ENCODE measurements around the gene PPP2R2C. TPM values are rescaled to one million over a fixed set of nuclear protein-coding genes. Genes with fewer than 3 reads are reported as not detected.

The PPP2R2C gene
- total and polyA plus RNA-seq, 10 of the 15 experiments (the other 5 are each of a cell fraction or from before 2014, with no cell fraction given), result 0.13 to 0.15 TPM; not detected in 8

DNA sequence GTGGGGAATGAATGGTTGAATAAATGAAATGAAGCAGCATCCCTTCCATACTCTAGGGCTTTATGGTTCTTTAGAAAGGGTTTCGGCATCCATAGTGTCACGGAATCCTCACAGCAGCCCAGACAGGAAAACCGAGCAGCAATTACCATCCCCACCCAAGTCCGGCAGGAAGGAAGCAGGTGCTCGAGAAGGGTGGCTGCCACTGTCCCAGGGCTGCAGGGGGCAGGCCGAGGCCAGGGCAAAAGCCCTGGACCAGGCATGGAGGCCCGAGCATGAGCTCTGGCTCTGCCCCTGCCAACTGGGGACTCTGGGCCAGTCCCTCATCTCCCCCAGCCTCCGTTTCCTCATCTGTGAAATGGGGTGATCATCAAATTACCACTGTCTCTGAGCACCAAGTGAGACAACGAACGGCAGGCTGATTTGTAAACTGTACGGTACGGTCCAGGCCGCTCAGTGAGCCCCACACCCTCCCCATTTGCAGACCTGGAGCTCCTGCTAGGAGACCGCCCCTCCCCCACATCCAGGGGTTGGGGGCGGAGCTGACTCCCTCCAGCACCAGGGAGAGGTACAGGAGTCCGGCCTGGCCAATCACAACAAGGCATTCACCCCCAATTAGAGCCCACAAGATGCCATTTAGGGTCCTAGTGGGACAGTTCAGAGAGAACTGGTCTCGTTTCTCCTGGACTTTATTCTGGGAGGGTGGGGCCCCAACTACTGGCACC, 102.3 kb downstream of the PPP2R2C start:
- ChIA-PET CTCF (no interaction called here), POLR2A (no interaction called here), SMC1A (ENCODE audit: uncharacterized antibody, unreplicated experiment) (no interaction called here), RAD21 (ENCODE audit: unreplicated experiment) (no interaction called here)
- Histone ChIP-seq H3K9ac (ENCODE audit: control insufficient read depth, insufficient read depth, low read length) (no peak overlapping the region), H3K36me3 (ENCODE audit: control insufficient read depth in 2 of 2, insufficient read depth in 2 of 2, low read length in 1 of 2) (no peaks in the 10 kb centered on the region), H3K27ac (ENCODE audit: control insufficient read depth, insufficient read depth) (no peak overlapping the region), H3K4me1 (ENCODE audit: control insufficient read depth, insufficient read depth, low read length) (no peaks in the 10 kb centered on the region), H3K79me2 (ENCODE audit: control insufficient read depth, insufficient read depth, low read length) (no peaks in the 10 kb centered on the region), H3K4me2 (ENCODE audit: control insufficient read depth, insufficient read depth) (no peak overlapping the region), H3K9me3 (replicated peaks; ENCODE audit: control insufficient read depth, insufficient read depth, low read length) (no peaks in the 10 kb centered on the region), H4K20me1 (ENCODE audit: control insufficient read depth, insufficient read depth) (no peaks in the 10 kb centered on the region), H2AFZ (ENCODE audit: control insufficient read depth, low read depth, low read length) (no peak overlapping the region), H3K27me3 (replicated peaks in 1 of 2; ENCODE audit: control insufficient read depth in 2 of 2, insufficient read depth in 2 of 2, low read length in 1 of 2) (peaks cover 0 to 2% of the 10 kb centered on the region in 2 experiments; a peak in 3 of 4 replicates), H3K4me3 (no peak overlapping the region)
- DNase-seq (ENCODE audit: low read depth, low spot score) (no peak), FAIRE-seq (no peak), ATAC-seq (no peak)
- in situ Hi-C loops (cut with MboI) (no loop called here), intact Hi-C loops (cut with micrococcal nuclease; ENCODE audit: unreplicated experiment) (no loop called here)
- 20% methylated on average over 17 of the region's 17 CpGs for WGBS (ENCODE audit: insufficient coverage, insufficient replicate concordance, low lambda C conversion rate, missing lambda C conversion rate)
- TF ChIP-seq JUNB (IDR thresholded peaks at IDR 0.05), result no peak
- TF ChIP-seq TBL1XR1 (IDR thresholded peaks at IDR 0.05; ENCODE audit: low read depth, low read length), result no peak
- no peak for TF ChIP-seq MEF2B (IDR thresholded peaks at IDR 0.05; ENCODE audit: partially characterized antibody, poor library complexity, severe bottlenecking)
- no TSS peak for BruUV-seq (replicated peaks)

DNA sequence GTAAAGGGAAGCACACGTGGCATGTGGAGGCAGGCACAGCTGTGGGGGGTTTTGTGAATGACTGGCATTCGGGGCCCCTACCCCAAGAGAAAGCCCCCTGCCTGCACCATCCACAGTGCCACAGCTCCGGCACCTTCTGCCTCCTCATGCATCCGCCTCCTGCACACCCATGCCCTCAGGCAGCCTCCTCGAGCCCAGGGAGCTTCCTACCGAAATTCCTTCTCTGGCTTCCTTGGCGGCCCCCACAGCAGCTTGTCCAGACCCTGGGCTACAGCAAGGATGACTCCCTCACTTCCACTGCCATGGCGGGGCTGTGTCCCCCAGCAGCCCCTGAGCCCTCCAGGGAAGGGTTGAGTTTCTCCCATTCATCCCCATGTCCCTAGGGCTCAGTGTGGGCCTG, 102.9 kb downstream of the PPP2R2C start:
- POLR2A ChIA-PET, result no interaction called here
- no peak for FAIRE-seq
- TF ChIP-seq, protein P1, sequence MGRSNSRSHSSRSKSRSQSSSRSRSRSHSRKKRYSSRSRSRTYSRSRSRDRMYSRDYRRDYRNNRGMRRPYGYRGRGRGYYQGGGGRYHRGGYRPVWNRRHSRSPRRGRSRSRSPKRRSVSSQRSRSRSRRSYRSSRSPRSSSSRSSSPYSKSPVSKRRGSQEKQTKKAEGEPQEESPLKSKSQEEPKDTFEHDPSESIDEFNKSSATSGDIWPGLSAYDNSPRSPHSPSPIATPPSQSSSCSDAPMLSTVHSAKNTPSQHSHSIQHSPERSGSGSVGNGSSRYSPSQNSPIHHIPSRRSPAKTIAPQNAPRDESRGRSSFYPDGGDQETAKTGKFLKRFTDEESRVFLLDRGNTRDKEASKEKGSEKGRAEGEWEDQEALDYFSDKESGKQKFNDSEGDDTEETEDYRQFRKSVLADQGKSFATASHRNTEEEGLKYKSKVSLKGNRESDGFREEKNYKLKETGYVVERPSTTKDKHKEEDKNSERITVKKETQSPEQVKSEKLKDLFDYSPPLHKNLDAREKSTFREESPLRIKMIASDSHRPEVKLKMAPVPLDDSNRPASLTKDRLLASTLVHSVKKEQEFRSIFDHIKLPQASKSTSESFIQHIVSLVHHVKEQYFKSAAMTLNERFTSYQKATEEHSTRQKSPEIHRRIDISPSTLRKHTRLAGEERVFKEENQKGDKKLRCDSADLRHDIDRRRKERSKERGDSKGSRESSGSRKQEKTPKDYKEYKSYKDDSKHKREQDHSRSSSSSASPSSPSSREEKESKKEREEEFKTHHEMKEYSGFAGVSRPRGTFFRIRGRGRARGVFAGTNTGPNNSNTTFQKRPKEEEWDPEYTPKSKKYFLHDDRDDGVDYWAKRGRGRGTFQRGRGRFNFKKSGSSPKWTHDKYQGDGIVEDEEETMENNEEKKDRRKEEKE (IDR thresholded peaks at IDR 0.05), result no peak
- TF ChIP-seq BACH1 (IDR thresholded peaks at IDR 0.05; ENCODE audit: borderline replicate concordance), result no peak
- no peak for TF ChIP-seq NBN (IDR thresholded peaks at IDR 0.05)
- TF ChIP-seq CREB1 (IDR thresholded peaks at IDR 0.05; ENCODE audit: low read depth), result no peak
- Histone ChIP-seq H3K9me3 (replicated peaks; ENCODE audit: control insufficient read depth, insufficient read depth, low read length) (no peaks in the 10 kb centered on the region), H3K27me3 (replicated peaks in 1 of 2; ENCODE audit: control insufficient read depth in 2 of 2, insufficient read depth in 2 of 2, low read length in 1 of 2) (peaks cover 0 to 2% of the 10 kb centered on the region in 2 experiments; a peak in 3 of 4 replicates), H3K79me2 (ENCODE audit: control insufficient read depth, insufficient read depth, low read length) (no peaks in the 10 kb centered on the region), H3K9ac (ENCODE audit: control insufficient read depth, insufficient read depth, low read length) (no peak overlapping the region), H4K20me1 (ENCODE audit: control insufficient read depth, insufficient read depth) (no peaks in the 10 kb centered on the region), H2AFZ (ENCODE audit: control insufficient read depth, low read depth, low read length) (no peak overlapping the region), H3K4me3 (no peak overlapping the region), H3K4me1 (ENCODE audit: control insufficient read depth, insufficient read depth, low read length) (no peaks in the 10 kb centered on the region), H3K4me2 (ENCODE audit: control insufficient read depth, insufficient read depth) (no peak overlapping the region), H3K27ac (ENCODE audit: control insufficient read depth, insufficient read depth) (no peak overlapping the region), H3K36me3 (ENCODE audit: control insufficient read depth in 2 of 2, insufficient read depth in 2 of 2, low read length in 1 of 2) (no peaks in the 10 kb centered on the region)
- BruUV-seq (replicated peaks), result no TSS peak
- RAD21 ChIA-PET (ENCODE audit: unreplicated experiment), result no interaction called here
- WGBS (ENCODE audit: insufficient coverage, insufficient replicate concordance, low lambda C conversion rate, missing lambda C conversion rate), result 21% methylated on average over 8 of the region's 8 CpGs
- ATAC-seq, result no peak
- in situ Hi-C loops (cut with MboI) (no loop called here), intact Hi-C loops (cut with micrococcal nuclease; ENCODE audit: unreplicated experiment) (no loop called here)
- CTCF ChIA-PET, result no interaction called here
- SMC1A ChIA-PET (ENCODE audit: uncharacterized antibody, unreplicated experiment), result no interaction called here
- DNase-seq (ENCODE audit: low read depth, low spot score), result no peak

All from GM12878 (cell line).